ENCODE measurements around the gene KPNA5.

KPNA5 gene

GRCh38 chr6:116763048-116763447 is 82.0 kb downstream of the KPNA5 start:
- Histone ChIP-seq H4K5ac (ENCODE audit: low read length) (no peak overlapping the region), H3K79me2 (ENCODE audit: control insufficient read depth, insufficient read depth, low read length) (no peaks in the 10 kb centered on the region), H3K27ac (ENCODE audit: low read depth, low read length) (no peak overlapping the region), H3K9ac (ENCODE audit: low read length) (no peak overlapping the region), H3K4me3 (ENCODE audit: low read length) (no peak overlapping the region), H4K8ac (ENCODE audit: low read depth, low read length) (no peak overlapping the region), H3K79me1 (ENCODE audit: low read length) (no peaks in the 10 kb centered on the region), H3K23ac (ENCODE audit: low read length) (no peak overlapping the region), H3K27me3 (ENCODE audit: insufficient read depth, low read length, poor library complexity) (peaks cover 2% of the 10 kb centered on the region), H2BK120ac (ENCODE audit: low read depth, low read length) (no peak overlapping the region), H3K4me2 (ENCODE audit: low read length) (no peak overlapping the region), H3K18ac (ENCODE audit: low read length) (no peak overlapping the region), H3K36me3 (ENCODE audit: control insufficient read depth, insufficient read depth, low read length) (no peaks in the 10 kb centered on the region), H2BK5ac (ENCODE audit: low read length) (no peak overlapping the region), H2AK5ac (ENCODE audit: low read length) (no peak overlapping the region), H3K56ac (ENCODE audit: low read length) (no peak overlapping the region), H3K4me1 (ENCODE audit: control insufficient read depth, low read depth, low read length) (no peaks in the 10 kb centered on the region), H2BK15ac (replicated peaks; ENCODE audit: low read depth) (no peak overlapping the region), H3K4ac (ENCODE audit: low read depth, low read length) (no peak overlapping the region)
- no peak for DNase-seq

GRCh38 chr6:116763906-116764628 is 83.1 kb downstream of the KPNA5 start:
- Histone ChIP-seq H3K79me2 (ENCODE audit: control insufficient read depth, insufficient read depth, low read length) (no peaks in the 10 kb centered on the region), H4K8ac (ENCODE audit: low read depth, low read length) (no peak overlapping the region), H3K27ac (ENCODE audit: low read depth, low read length) (no peak overlapping the region), H3K4me2 (ENCODE audit: low read length) (peak overlapping the region; percentile 93), H2AK5ac (ENCODE audit: low read length) (no peak overlapping the region), H3K23ac (ENCODE audit: low read length) (no peak overlapping the region), H3K36me3 (ENCODE audit: control insufficient read depth, insufficient read depth, low read length) (no peaks in the 10 kb centered on the region), H2BK15ac (replicated peaks; ENCODE audit: low read depth) (no peak overlapping the region), H3K56ac (ENCODE audit: low read length) (no peak overlapping the region), H3K9ac (ENCODE audit: low read length) (no peak overlapping the region), H2BK5ac (ENCODE audit: low read length) (no peak overlapping the region), H4K5ac (ENCODE audit: low read length) (no peak overlapping the region), H3K4me1 (ENCODE audit: control insufficient read depth, low read depth, low read length) (no peaks in the 10 kb centered on the region), H3K18ac (ENCODE audit: low read length) (no peak overlapping the region), H2BK120ac (ENCODE audit: low read depth, low read length) (no peak overlapping the region), H3K4me3 (ENCODE audit: low read length) (no peak overlapping the region), H3K4ac (ENCODE audit: low read depth, low read length) (no peak overlapping the region), H3K79me1 (ENCODE audit: low read length) (no peaks in the 10 kb centered on the region), H3K27me3 (ENCODE audit: insufficient read depth, low read length, poor library complexity) (peaks cover 2% of the 10 kb centered on the region)
- no peak for DNase-seq
- no CpG with 5 or more reads among the region's 11 CpGs for WGBS (ENCODE audit: extremely low coverage, insufficient coverage, low lambda C conversion rate)

DNA sequence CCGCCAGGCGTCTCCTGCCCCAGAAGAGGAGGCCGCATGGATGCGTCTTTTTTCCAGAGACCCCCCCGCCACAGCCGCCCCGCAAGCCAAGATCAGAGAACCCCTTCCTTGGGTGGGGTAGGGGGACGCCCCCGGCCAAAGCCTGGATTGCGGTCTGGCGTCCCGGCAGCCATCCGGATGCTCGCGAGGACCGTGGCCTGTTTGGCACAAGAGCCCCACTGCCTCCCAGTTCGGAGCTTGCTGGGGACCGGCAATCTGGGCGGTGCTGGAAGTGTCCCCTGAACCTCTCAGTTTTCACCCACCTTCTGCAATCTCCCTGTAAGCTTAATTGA is 83.6 kb downstream of the KPNA5 start:
- no peaks in the 10 kb centered on the region for H3K4me1 ChIP-seq (ENCODE audit: control insufficient read depth, low read depth, low read length)
- H3K79me2 ChIP-seq (ENCODE audit: control insufficient read depth, insufficient read depth, low read length) = no peaks in the 10 kb centered on the region
- H4K5ac ChIP-seq (ENCODE audit: low read length) = no peak overlapping the region
- no peak overlapping the region for H3K4ac ChIP-seq (ENCODE audit: low read depth, low read length)
- H3K4me2 ChIP-seq (ENCODE audit: low read length) = peak overlapping the region; percentile 93
- H3K79me1 ChIP-seq (ENCODE audit: low read length) = no peaks in the 10 kb centered on the region
- H3K36me3 ChIP-seq (ENCODE audit: control insufficient read depth, insufficient read depth, low read length) = no peaks in the 10 kb centered on the region
- H2BK15ac ChIP-seq (replicated peaks; ENCODE audit: low read depth) = no peak overlapping the region
- H3K23ac ChIP-seq (ENCODE audit: low read length) = peak overlapping the region; percentile 30
- H3K27me3 ChIP-seq (ENCODE audit: insufficient read depth, low read length, poor library complexity) = peaks cover 2% of the 10 kb centered on the region
- H3K18ac ChIP-seq (ENCODE audit: low read length) = no peak overlapping the region
- H4K8ac ChIP-seq (ENCODE audit: low read depth, low read length) = no peak overlapping the region
- H3K4me3 ChIP-seq (ENCODE audit: low read length) = peak overlapping the region; percentile 45
- peak overlapping the region; percentile 56 for H3K9ac ChIP-seq (ENCODE audit: low read length)
- WGBS (ENCODE audit: extremely low coverage, insufficient coverage, low lambda C conversion rate) = no CpG with 5 or more reads among the region's 19 CpGs
- peak overlapping the region; percentile 82 for H3K56ac ChIP-seq (ENCODE audit: low read length)
- no peak overlapping the region for H2AK5ac ChIP-seq (ENCODE audit: low read length)
- H2BK5ac ChIP-seq (ENCODE audit: low read length) = no peak overlapping the region
- no peak overlapping the region for H3K27ac ChIP-seq (ENCODE audit: low read depth, low read length)
- DNase-seq = peak; percentile 40
- H2BK120ac ChIP-seq (ENCODE audit: low read depth, low read length) = no peak overlapping the region

- H3K4ac ChIP-seq (ENCODE audit: low read depth, low read length) = no peak within 1 kb of the TSS
- H2BK120ac ChIP-seq (ENCODE audit: low read depth, low read length) = no peak within 1 kb of the TSS
- H3K27ac ChIP-seq (ENCODE audit: low read depth, low read length) = no peak within 1 kb of the TSS
- no peak within 1 kb of the TSS for H3K18ac ChIP-seq (ENCODE audit: low read length)
- no peaks in the 10 kb centered on the region for H3K79me2 ChIP-seq (ENCODE audit: control insufficient read depth, insufficient read depth, low read length)
- peaks cover 2% of the 10 kb centered on the region for H3K27me3 ChIP-seq (ENCODE audit: insufficient read depth, low read length, poor library complexity)
- no peak within 1 kb of the TSS for H2BK15ac ChIP-seq (replicated peaks; ENCODE audit: low read depth)
- no peaks in the 10 kb centered on the region for H3K36me3 ChIP-seq (ENCODE audit: control insufficient read depth, insufficient read depth, low read length)
- H2BK5ac ChIP-seq (ENCODE audit: low read length) = no peak within 1 kb of the TSS
- H4K8ac ChIP-seq (ENCODE audit: low read depth, low read length) = no peak within 1 kb of the TSS
- H4K5ac ChIP-seq (ENCODE audit: low read length) = no peak within 1 kb of the TSS
- no peak within 1 kb of the TSS for H2AK5ac ChIP-seq (ENCODE audit: low read length)
- H3K9ac ChIP-seq (ENCODE audit: low read length) = peak within 1 kb of the TSS; percentile 56
- H3K79me1 ChIP-seq (ENCODE audit: low read length) = no peaks in the 10 kb centered on the region
- peak within 1 kb of the TSS; percentile 93 for H3K4me2 ChIP-seq (ENCODE audit: low read length)
- peak within 1 kb of the TSS; percentile 82 for H3K56ac ChIP-seq (ENCODE audit: low read length)
- peak within 1 kb of the TSS; percentile 45 for H3K4me3 ChIP-seq (ENCODE audit: low read length)
- DNase-seq = peak; percentile 68
- H3K23ac ChIP-seq (ENCODE audit: low read length) = peak within 1 kb of the TSS; percentile 30
- WGBS (ENCODE audit: extremely low coverage, insufficient coverage, low lambda C conversion rate) = no CpG with 5 or more reads among the region's 89 CpGs
- no peaks in the 10 kb centered on the region for H3K4me1 ChIP-seq (ENCODE audit: control insufficient read depth, low read depth, low read length)
Observed at GRCh38 chr6:116764961-116765841, 84.2 kb downstream of the KPNA5 start, which contains the start of gene FAM162B. TSS of gene FAM162B (minus strand) at chr6:116765719. CDS start at chr6:116765576, 143 bp downstream.

- no peak overlapping the region for H3K23ac ChIP-seq (ENCODE audit: low read length)
- H3K4me2 ChIP-seq (ENCODE audit: low read length) = no peak overlapping the region
- H3K56ac ChIP-seq (ENCODE audit: low read length) = no peak overlapping the region
- no peaks in the 10 kb centered on the region for H3K79me1 ChIP-seq (ENCODE audit: low read length)
- H3K27me3 ChIP-seq (ENCODE audit: insufficient read depth, low read length, poor library complexity) = peaks cover 2% of the 10 kb centered on the region
- H3K18ac ChIP-seq (ENCODE audit: low read length) = no peak overlapping the region
- H2BK5ac ChIP-seq (ENCODE audit: low read length) = no peak overlapping the region
- no peak for DNase-seq
- no CpG with 5 or more reads among the region's 5 CpGs for WGBS (ENCODE audit: extremely low coverage, insufficient coverage, low lambda C conversion rate)
- no peaks in the 10 kb centered on the region for H3K36me3 ChIP-seq (ENCODE audit: control insufficient read depth, insufficient read depth, low read length)
- H2BK120ac ChIP-seq (ENCODE audit: low read depth, low read length) = no peak overlapping the region
- no peak overlapping the region for H2BK15ac ChIP-seq (replicated peaks; ENCODE audit: low read depth)
- no peak overlapping the region for H3K27ac ChIP-seq (ENCODE audit: low read depth, low read length)
- no peak overlapping the region for H3K9ac ChIP-seq (ENCODE audit: low read length)
- no peaks in the 10 kb centered on the region for H3K4me1 ChIP-seq (ENCODE audit: control insufficient read depth, low read depth, low read length)
- H3K4me3 ChIP-seq (ENCODE audit: low read length) = no peak overlapping the region
- no peaks in the 10 kb centered on the region for H3K79me2 ChIP-seq (ENCODE audit: control insufficient read depth, insufficient read depth, low read length)
- H2AK5ac ChIP-seq (ENCODE audit: low read length) = no peak overlapping the region
- H3K4ac ChIP-seq (ENCODE audit: low read depth, low read length) = no peak overlapping the region
- H4K5ac ChIP-seq (ENCODE audit: low read length) = no peak overlapping the region
- H4K8ac ChIP-seq (ENCODE audit: low read depth, low read length) = no peak overlapping the region
Observed at GRCh38 chr6:116766506-116767176, 85.6 kb downstream of the KPNA5 start.

All from mesendoderm (in vitro differentiated cells).